B cell (primary cell): ENCODE data around the gene OR52H1.

Experiments used
- EZH2 ChIP-seq: IDR thresholded peaks from 2 replicates; pipeline ENCODE4 v1.6.1; 2012; ENCODE audit warnings: borderline replicate concordance, low read depth, mild to moderate bottlenecking, moderate library complexity, low read length; ENCODE audit not compliant: insufficient read depth, poor library complexity, severe bottlenecking
- TF ChIP-seq, protein P1 (sequence below): fragments of 200-600 bp; IDR thresholded peaks from one replicate; pipeline ENCODE4 v1.8.0; 2022; ENCODE audit warnings: antibody characterized with exemption, mild to moderate bottlenecking

DNA sequence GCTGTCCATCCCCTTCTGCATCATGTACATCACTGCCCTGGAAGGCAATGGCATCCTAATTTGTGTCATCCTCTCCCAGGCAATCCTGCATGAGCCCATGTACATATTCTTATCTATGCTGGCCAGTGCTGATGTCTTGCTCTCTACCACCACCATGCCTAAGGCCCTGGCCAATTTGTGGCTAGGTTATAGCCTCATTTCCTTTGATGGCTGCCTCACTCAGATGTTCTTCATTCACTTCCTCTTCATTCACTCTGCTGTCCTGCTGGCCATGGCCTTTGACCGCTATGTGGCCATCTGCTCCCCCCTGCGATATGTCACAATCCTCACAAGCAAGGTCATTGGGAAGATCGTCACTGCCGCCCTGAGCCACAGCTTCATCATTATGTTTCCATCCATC, 32.7 kb upstream of the OR52H1 start:
- TF ChIP-seq, protein P1, sequence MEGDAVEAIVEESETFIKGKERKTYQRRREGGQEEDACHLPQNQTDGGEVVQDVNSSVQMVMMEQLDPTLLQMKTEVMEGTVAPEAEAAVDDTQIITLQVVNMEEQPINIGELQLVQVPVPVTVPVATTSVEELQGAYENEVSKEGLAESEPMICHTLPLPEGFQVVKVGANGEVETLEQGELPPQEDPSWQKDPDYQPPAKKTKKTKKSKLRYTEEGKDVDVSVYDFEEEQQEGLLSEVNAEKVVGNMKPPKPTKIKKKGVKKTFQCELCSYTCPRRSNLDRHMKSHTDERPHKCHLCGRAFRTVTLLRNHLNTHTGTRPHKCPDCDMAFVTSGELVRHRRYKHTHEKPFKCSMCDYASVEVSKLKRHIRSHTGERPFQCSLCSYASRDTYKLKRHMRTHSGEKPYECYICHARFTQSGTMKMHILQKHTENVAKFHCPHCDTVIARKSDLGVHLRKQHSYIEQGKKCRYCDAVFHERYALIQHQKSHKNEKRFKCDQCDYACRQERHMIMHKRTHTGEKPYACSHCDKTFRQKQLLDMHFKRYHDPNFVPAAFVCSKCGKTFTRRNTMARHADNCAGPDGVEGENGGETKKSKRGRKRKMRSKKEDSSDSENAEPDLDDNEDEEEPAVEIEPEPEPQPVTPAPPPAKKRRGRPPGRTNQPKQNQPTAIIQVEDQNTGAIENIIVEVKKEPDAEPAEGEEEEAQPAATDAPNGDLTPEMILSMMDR: no peak
- no peak for TF ChIP-seq EZH2
